Thyroid gland (tissue), 4 donors: Measurements from ENCODE around the gene LSG1. TPM values are rescaled to one million over a fixed set of nuclear protein-coding genes. Genes with fewer than 3 reads are reported as not detected.

Experiments
- DNase-seq, 2 donors: peaks; one replicate each; pipeline ENCODE4 v3.0.0-alpha.2; 2019
- H3K27ac ChIP-seq, 3 donors: fragments of 200-600 bp; sonication (generic); 1 replicate in 2 of 3; 2 replicates in 1 of 3; pipeline ENCODE4 v1.5.1; 2016 to 2019; ENCODE audit warnings: mild to moderate bottlenecking in 1 of 3, moderate library complexity in 1 of 3
- H3K27me3 ChIP-seq: fragments of 200-600 bp; sonication (generic); one replicate; pipeline ENCODE4 v1.5.1; 2019
- H3K36me3 ChIP-seq, 2 donors: fragments of 200-600 bp; sonication (generic); one replicate each; pipeline ENCODE4 v1.5.1; 2016 to 2019
- H3K4me1 ChIP-seq, 2 donors: fragments of 200-600 bp; sonication (generic); one replicate each; pipeline ENCODE4 v1.5.1; 2017 to 2019
- H3K4me3 ChIP-seq, 3 donors: fragments of 200-600 bp; sonication (generic); replicated peaks in 1 of 3; 1 replicate in 2 of 3; 2 replicates in 1 of 3; pipeline ENCODE4 v1.5.1; 2016; ENCODE audit warnings: mild to moderate bottlenecking in 1 of 3
- H3K9me3 ChIP-seq: fragments of 200-600 bp; sonication (generic); one replicate; pipeline ENCODE4 v1.5.1; 2017
- POLR2A ChIP-seq, 2 donors: fragments of 450-650 bp; IDR thresholded peaks; one replicate each; pipeline ENCODE4 v1.6.1; 2017; ENCODE audit warnings: antibody characterized with exemption in 2 of 2, mild to moderate bottlenecking in 2 of 2, moderate library complexity in 1 of 2
- WGBS, 2 donors: methylation state at CpG; one replicate each; pipeline ENCODE4 v1.1.5; 2017; 5-methylcytosine and 5-hydroxymethylcytosine counted together
- intact Hi-C: fragments of 100-400 bp; cut with DNase I; formaldehyde crosslinking; loops from one replicate; pipeline ENCODE4 v1.15.1; 2023
- total RNA-seq, 4 donors: library from RNA; depleted of rRNA; stranded (reverse); fragments of >200 nt; gene quantifications; one replicate each; pipeline ENCODE4 v1.2.3, GENCODE V29; 2016
- TF ChIP-seq, protein P1 (sequence below), 6 experiments: fragments of 200-600 bp in 3 of 6; fragments of 450-650 bp in 3 of 6; sonication (generic) in 3 of 6; IDR thresholded peaks; one replicate each; pipeline ENCODE4 v1.5.1; 2016 to 2019; ENCODE audit warnings: antibody characterized with exemption in 6 of 6, mild to moderate bottlenecking in 2 of 6, inconsistent platforms in 1 of 6, moderate library complexity in 1 of 6

LSG1 gene
- total RNA-seq, 4 donors from 2014 or later: 34.8 to 60.3 (median 49.7) TPM

DNA sequence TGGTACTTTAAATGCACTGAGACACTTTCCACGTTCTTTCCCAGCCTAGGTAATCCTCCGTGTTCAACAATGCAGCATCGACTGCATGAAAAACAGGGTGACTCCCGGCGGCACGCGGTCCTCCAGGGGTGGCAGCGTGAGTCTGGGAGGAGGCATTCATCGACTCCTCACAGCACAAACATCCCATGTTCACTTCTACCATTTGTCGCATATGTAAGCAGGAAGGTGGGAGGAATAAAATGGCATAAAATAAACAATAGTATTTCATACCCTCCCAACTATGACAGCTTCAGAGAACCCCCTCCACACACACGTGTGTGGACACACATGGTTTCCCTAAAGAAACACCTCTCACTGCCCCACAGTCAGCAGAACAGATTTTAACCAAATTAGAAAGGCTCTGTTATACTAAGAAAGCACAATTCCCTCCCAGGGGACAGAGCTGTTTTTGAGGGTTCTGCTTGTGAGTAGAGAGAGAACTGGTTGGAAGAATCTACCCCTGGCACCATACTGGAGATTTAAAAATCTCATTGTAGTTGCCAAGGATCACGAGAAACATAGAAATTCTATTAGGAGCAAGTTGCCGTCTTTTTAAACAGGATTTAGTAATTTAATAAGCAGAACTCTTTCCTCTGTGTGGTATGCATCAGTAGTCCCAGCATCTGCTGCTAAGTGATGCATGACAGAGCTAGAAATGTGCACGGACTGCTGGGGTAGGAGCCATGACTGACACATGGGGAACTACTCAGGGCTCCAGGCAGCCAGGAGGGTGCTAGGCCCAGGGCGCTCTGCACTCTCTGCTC, 19.7 kb upstream of the LSG1 start:
- no peaks in the 10 kb centered on the region for H3K27me3 ChIP-seq
- WGBS, 2 donors: 37 to 49% methylated on average over 15 of the region's 15 CpGs
- no peak overlapping the region for H3K4me3 ChIP-seq
- no peak for TF ChIP-seq POLR2A (IDR thresholded peaks at IDR 0.05)
- TF ChIP-seq, protein P1, sequence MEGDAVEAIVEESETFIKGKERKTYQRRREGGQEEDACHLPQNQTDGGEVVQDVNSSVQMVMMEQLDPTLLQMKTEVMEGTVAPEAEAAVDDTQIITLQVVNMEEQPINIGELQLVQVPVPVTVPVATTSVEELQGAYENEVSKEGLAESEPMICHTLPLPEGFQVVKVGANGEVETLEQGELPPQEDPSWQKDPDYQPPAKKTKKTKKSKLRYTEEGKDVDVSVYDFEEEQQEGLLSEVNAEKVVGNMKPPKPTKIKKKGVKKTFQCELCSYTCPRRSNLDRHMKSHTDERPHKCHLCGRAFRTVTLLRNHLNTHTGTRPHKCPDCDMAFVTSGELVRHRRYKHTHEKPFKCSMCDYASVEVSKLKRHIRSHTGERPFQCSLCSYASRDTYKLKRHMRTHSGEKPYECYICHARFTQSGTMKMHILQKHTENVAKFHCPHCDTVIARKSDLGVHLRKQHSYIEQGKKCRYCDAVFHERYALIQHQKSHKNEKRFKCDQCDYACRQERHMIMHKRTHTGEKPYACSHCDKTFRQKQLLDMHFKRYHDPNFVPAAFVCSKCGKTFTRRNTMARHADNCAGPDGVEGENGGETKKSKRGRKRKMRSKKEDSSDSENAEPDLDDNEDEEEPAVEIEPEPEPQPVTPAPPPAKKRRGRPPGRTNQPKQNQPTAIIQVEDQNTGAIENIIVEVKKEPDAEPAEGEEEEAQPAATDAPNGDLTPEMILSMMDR (IDR thresholded peaks at IDR 0.05): no peak
- H3K27ac ChIP-seq: peak overlapping the region; percentile 43 to 56 (median 53)
- H3K4me1 ChIP-seq: peaks cover 27 to 30% of the 10 kb centered on the region in 2 donors
- peak; percentile 47 to 64 for DNase-seq
- H3K36me3 ChIP-seq: no peaks in the 10 kb centered on the region
- H3K9me3 ChIP-seq: no peaks in the 10 kb centered on the region
- intact Hi-C loops: no loop called here

DNA sequence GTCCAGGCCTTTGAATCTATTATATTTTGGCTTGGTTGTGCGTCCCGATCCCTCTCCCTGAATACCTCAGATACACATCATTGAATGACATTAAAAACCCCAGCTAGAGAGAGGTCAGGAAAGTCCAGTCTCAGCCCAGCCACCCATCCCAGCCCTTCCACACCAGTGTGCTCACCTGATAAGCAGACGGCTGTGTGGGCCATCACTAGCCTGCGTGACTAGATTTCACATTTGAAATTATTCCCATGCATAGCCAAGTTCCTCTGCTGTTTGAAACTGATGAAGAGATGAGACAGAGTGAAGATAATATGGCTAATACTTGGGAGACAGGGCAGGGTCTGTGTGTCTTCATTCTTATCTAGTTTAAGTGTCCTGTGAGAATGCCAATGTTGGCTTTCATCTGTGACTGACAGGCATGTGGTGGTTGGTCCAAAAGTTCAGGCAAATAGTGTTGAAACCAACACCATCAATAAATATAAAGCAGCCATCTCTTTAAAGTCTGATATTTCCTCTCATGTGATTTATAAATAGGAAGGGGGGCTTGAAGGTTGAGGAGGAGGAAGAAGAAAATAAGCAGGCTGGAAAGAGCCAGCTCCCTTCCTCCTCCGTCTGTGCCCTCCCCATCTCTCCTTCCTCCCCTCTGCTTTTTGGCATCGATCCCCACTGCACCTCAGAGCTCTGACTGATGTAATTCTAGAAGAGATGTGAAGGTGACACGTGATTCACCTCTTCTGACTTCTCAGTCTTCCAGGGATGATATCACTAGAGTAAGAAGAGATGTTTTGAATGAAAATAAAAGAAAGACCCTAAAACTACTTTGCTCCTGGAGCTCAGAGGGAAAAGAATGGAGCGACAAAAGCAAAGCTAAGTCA, 18.7 kb upstream of the LSG1 start:
- 63 to 67% methylated on average over 8 of the region's 8 CpGs for WGBS, 2 donors
- TF ChIP-seq, protein P1 (IDR thresholded peaks at IDR 0.05): no peak
- no peak for TF ChIP-seq POLR2A (IDR thresholded peaks at IDR 0.05)
- Histone ChIP-seq H3K27ac (peak overlapping the region in 2 of 3 donors; percentile 0 to 56), H3K4me3 (no peak overlapping the region), H3K4me1 (peaks cover 27 to 34% of the 10 kb centered on the region in 2 donors), H3K27me3 (no peaks in the 10 kb centered on the region), H3K9me3 (no peaks in the 10 kb centered on the region), H3K36me3 (no peaks in the 10 kb centered on the region)
- intact Hi-C loops: no loop called here
- DNase-seq: peak; percentile 72 to 80

DNA sequence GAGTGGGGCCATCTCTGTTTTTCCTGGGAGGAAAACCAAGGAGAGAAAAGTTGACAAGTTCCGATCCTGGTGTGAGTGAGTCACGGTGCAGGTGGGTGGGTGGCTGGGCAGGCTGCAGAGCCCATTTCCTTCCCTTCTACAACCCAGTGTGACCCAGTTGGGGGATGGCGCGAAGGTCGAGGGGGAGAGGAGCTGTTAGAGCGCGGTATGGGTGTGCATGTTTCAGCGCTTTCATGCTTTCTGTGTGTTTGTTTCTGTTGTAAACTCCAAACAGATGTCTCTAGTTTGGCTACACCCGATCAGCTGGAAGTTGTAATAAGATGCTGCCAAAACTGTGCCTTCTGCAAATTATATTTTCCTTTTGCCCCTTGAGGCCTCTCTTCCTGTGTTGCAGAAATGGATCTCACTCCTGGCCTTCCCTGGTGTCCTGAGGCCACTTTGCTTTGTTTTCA, 17.5 kb upstream of the LSG1 start:
- no peaks in the 10 kb centered on the region for H3K27me3 ChIP-seq
- no peak overlapping the region for H3K4me3 ChIP-seq
- H3K4me1 ChIP-seq: peaks cover 32 to 40% of the 10 kb centered on the region in 2 donors
- H3K36me3 ChIP-seq: no peaks in the 10 kb centered on the region
- H3K9me3 ChIP-seq: no peaks in the 10 kb centered on the region
- peak in 1 of 2 donors; percentile 12 for DNase-seq
- H3K27ac ChIP-seq: peak overlapping the region in 2 of 3 donors; percentile 33 to 76
- TF ChIP-seq, protein P1 (IDR thresholded peaks at IDR 0.05): no peak
- TF ChIP-seq POLR2A (IDR thresholded peaks at IDR 0.05): no peak
- intact Hi-C loops: loop anchor here (10.0 kb wide), 1 partner anchor 295 kb away; no protein-coding TSS in a partner anchor
- WGBS, 2 donors: 61 to 66% methylated on average over 9 of the region's 9 CpGs

DNA sequence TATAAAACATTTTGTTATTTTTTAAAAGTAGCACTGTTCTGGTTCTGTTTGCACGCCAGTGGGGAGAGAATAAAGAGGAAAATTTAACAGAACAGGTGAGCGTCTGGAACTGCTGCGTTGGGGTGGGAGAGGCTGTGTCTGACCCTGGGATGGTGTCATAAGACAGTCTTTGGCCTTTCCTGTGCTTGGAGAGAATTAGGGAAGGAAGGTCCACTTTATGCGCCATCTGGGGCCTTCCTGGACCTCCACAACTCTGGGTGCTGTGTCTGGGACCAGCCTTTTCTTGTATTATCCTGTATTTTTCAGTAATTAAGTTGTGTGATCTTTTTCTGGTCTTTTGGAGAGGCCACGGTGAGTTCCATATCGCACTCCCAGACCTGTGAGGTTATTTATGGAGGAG, 17.0 kb upstream of the LSG1 start:
- no peak for DNase-seq
- Histone ChIP-seq H3K9me3 (no peaks in the 10 kb centered on the region), H3K27me3 (no peaks in the 10 kb centered on the region), H3K4me1 (peaks cover 32 to 40% of the 10 kb centered on the region in 2 donors), H3K36me3 (no peaks in the 10 kb centered on the region), H3K4me3 (no peak overlapping the region), H3K27ac (peak overlapping the region in 2 of 3 donors; percentile 33 to 76)
- intact Hi-C loops: loop anchor here (10.0 kb wide), 1 partner anchor 296 kb away; no protein-coding TSS in a partner anchor
- 71 to 83% methylated on average over 6 of the region's 6 CpGs for WGBS, 2 donors
- TF ChIP-seq, protein P1 (IDR thresholded peaks at IDR 0.05): no peak
- TF ChIP-seq POLR2A (IDR thresholded peaks at IDR 0.05): no peak
